ENCODE measurements around the gene SERINC5.
A peak's percentile ranks its signal among the peaks of the same experiment; 100 is the strongest.

SERINC5 gene

GRCh38 chr5:80090884-80091166, 165.0 kb downstream of the SERINC5 start:
- DNase-seq: no peak

- DNase-seq: peak; percentile 18
Measured at GRCh38 chr5:80083101-80083890, 172.6 kb downstream of the SERINC5 start.

GRCh38 chr5:80082731-80083100, 173.1 kb downstream of the SERINC5 start:
- no peak for DNase-seq

- no peak for DNase-seq
Measured at GRCh38 chr5:80082281-80082680, 173.6 kb downstream of the SERINC5 start.

GRCh38 chr5:80078921-80079320, 176.9 kb downstream of the SERINC5 start:
- no peak for DNase-seq

GRCh38 chr5:80077051-80077714, 178.7 kb downstream of the SERINC5 start:
- no peak for DNase-seq

- DNase-seq: no peak
Measured at GRCh38 chr5:80076131-80077050, 179.5 kb downstream of the SERINC5 start.

- no peak for DNase-seq
Measured at GRCh38 chr5:80072103-80073073, 183.5 kb downstream of the SERINC5 start.

- no peak for DNase-seq
Measured at GRCh38 chr5:80071510-80072021, 184.3 kb downstream of the SERINC5 start.

GRCh38 chr5:80070338-80071056, 185.4 kb downstream of the SERINC5 start:
- no peak for DNase-seq

GRCh38 chr5:80069918-80070318, 185.9 kb downstream of the SERINC5 start:
- DNase-seq: no peak

- no peak for DNase-seq
Measured at GRCh38 chr5:80069251-80069800, 186.5 kb downstream of the SERINC5 start.

- no peak for DNase-seq
Measured at GRCh38 chr5:80068775-80069174, 187.1 kb downstream of the SERINC5 start.

GRCh38 chr5:80068246-80068636, 187.6 kb downstream of the SERINC5 start:
- no peak for DNase-seq

- no peak for DNase-seq
Measured at GRCh38 chr5:80067531-80068245, 188.2 kb downstream of the SERINC5 start.

- no peak for DNase-seq
Measured at GRCh38 chr5:80067016-80067415, 188.8 kb downstream of the SERINC5 start.

- no peak for DNase-seq
Measured at GRCh38 chr5:80064124-80064523, 191.7 kb downstream of the SERINC5 start.
